Neural cell (in vitro differentiated cells): ENCODE measurements around the gene TNKS1BP1.

ENCODE experiments used
- CTCF ChIP-seq: fragments of 450-650 bp; IDR thresholded peaks from 2 replicates; pipeline ENCODE4 v1.5.1; 2014; ENCODE audit warnings: antibody characterized with exemption, mild to moderate bottlenecking, moderate library complexity; ENCODE audit not compliant: poor library complexity, severe bottlenecking
- EP300 ChIP-seq: fragments of 450-650 bp; conservative IDR thresholded peaks from 2 replicates; pipeline ENCODE4 v1.6.1; 2014; ENCODE audit warnings: antibody characterized with exemption, mild to moderate bottlenecking, moderate library complexity; ENCODE audit not compliant: poor library complexity, severe bottlenecking
- REST ChIP-seq: IDR thresholded peaks from 2 replicates; pipeline ENCODE4 v1.6.1; 2012; ENCODE audit warnings: borderline replicate concordance
- TAF1 ChIP-seq: IDR thresholded peaks from 2 replicates; pipeline ENCODE4 v1.6.1; 2012; ENCODE audit warnings: low read depth

- no peak for TF ChIP-seq REST
- no peak for TF ChIP-seq CTCF
- TF ChIP-seq TAF1 = no peak
- no peak for TF ChIP-seq EP300
Observed at GRCh38 chr11:57306940-57307565, 17.7 kb downstream of the TNKS1BP1 start.
